ENCODE data around the gene ADGRD2. TPM values are rescaled to one million over a fixed set of nuclear protein-coding genes. Genes with fewer than 3 reads are reported as not detected.

Gene ADGRD2
- total and polyA plus RNA-seq, 2 of the 13 experiments (the other 11 are each of a cell fraction or from before 2014, with no cell fraction given), result not detected

DNA sequence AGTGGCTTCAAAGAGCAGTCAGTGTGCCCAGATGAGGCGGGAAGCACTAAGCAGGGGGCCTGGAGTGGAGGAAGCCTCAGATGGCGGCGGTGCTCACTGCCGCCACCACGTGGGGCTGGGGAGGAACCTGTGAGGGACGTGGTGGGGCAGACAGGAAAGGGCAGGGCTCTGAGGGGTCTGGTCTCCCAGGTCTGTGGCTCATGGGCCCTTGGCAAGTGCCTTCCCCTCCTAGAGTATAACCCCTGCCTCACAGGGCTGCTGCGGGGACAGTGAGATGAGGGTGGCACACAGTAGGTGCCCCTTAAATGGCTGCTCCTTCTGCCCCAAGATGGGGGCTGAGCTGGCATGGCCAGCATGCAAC lies 30.4 kb downstream of the ADGRD2 start (continued):
- TF ChIP-seq, protein P1, sequence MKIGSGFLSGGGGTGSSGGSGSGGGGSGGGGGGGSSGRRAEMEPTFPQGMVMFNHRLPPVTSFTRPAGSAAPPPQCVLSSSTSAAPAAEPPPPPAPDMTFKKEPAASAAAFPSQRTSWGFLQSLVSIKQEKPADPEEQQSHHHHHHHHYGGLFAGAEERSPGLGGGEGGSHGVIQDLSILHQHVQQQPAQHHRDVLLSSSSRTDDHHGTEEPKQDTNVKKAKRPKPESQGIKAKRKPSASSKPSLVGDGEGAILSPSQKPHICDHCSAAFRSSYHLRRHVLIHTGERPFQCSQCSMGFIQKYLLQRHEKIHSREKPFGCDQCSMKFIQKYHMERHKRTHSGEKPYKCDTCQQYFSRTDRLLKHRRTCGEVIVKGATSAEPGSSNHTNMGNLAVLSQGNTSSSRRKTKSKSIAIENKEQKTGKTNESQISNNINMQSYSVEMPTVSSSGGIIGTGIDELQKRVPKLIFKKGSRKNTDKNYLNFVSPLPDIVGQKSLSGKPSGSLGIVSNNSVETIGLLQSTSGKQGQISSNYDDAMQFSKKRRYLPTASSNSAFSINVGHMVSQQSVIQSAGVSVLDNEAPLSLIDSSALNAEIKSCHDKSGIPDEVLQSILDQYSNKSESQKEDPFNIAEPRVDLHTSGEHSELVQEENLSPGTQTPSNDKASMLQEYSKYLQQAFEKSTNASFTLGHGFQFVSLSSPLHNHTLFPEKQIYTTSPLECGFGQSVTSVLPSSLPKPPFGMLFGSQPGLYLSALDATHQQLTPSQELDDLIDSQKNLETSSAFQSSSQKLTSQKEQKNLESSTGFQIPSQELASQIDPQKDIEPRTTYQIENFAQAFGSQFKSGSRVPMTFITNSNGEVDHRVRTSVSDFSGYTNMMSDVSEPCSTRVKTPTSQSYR (CRISPR knock-in tag; IDR thresholded peaks at IDR 0.05; ENCODE audit: borderline replicate concordance), result no peak
- TF ChIP-seq JUNB (CRISPR knock-in tag; IDR thresholded peaks at IDR 0.05; ENCODE audit: borderline replicate concordance) (no peak), ZNF776 (CRISPR knock-in tag; IDR thresholded peaks at IDR 0.05) (no peak), NFIC (IDR thresholded peaks at IDR 0.05; ENCODE audit: low read length) (no peak), ZFP36L1 (CRISPR knock-in tag; IDR thresholded peaks at IDR 0.05) (no peak), ZNF138 (CRISPR knock-in tag; IDR thresholded peaks at IDR 0.05; ENCODE audit: low read depth) (no peak), MAZ (IDR thresholded peaks at IDR 0.05; ENCODE audit: borderline replicate concordance, low read depth, low read length) (no peak), MAZ (CRISPR knock-in tag; IDR thresholded peaks at IDR 0.05; ENCODE audit: low read depth) (peak; percentile 60; the same call in 1 of the 2 replicates), ZIK1 (CRISPR knock-in tag; IDR thresholded peaks at IDR 0.05; ENCODE audit: borderline replicate concordance, low read depth) (no peak), ZFAT (CRISPR knock-in tag; conservative IDR thresholded peaks at IDR 0.05) (no peak), ZFP91 (CRISPR knock-in tag; IDR thresholded peaks at IDR 0.05; ENCODE audit: borderline replicate concordance) (peak; percentile 21), ZC3H13 (CRISPR knock-in tag; IDR thresholded peaks at IDR 0.05) (no peak), RFX5 (IDR thresholded peaks at IDR 0.05; ENCODE audit: low read depth, low read length) (no peak)
- TF ChIP-seq, protein P2, sequence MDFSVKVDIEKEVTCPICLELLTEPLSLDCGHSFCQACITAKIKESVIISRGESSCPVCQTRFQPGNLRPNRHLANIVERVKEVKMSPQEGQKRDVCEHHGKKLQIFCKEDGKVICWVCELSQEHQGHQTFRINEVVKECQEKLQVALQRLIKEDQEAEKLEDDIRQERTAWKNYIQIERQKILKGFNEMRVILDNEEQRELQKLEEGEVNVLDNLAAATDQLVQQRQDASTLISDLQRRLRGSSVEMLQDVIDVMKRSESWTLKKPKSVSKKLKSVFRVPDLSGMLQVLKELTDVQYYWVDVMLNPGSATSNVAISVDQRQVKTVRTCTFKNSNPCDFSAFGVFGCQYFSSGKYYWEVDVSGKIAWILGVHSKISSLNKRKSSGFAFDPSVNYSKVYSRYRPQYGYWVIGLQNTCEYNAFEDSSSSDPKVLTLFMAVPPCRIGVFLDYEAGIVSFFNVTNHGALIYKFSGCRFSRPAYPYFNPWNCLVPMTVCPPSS (IDR thresholded peaks at IDR 0.05), result no peak
- TF ChIP-seq, protein P3, sequence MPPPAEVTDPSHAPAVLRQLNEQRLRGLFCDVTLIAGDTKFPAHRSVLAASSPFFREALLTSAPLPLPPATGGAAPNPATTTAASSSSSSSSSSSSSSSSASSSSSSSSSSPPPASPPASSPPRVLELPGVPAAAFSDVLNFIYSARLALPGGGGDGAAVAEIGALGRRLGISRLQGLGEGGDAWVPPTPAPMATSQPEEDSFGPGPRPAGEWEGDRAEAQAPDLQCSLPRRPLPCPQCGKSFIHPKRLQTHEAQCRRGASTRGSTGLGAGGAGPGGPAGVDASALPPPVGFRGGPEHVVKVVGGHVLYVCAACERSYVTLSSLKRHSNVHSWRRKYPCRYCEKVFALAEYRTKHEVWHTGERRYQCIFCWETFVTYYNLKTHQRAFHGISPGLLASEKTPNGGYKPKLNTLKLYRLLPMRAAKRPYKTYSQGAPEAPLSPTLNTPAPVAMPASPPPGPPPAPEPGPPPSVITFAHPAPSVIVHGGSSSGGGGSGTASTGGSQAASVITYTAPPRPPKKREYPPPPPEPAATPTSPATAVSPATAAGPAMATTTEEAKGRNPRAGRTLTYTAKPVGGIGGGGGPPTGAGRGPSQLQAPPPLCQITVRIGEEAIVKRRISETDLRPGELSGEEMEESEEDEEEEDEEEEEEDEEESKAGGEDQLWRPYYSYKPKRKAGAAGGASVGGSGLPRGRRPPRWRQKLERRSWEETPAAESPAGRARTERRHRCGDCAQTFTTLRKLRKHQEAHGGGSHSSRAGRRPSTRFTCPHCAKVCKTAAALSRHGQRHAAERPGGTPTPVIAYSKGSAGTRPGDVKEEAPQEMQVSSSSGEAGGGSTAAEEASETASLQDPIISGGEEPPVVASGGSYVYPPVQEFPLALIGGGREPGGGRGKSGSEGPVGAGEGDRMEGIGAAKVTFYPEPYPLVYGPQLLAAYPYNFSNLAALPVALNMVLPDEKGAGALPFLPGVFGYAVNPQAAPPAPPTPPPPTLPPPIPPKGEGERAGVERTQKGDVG (CRISPR knock-in tag; IDR thresholded peaks at IDR 0.05; ENCODE audit: borderline replicate concordance), result no peak
- TF ChIP-seq, protein P4, sequence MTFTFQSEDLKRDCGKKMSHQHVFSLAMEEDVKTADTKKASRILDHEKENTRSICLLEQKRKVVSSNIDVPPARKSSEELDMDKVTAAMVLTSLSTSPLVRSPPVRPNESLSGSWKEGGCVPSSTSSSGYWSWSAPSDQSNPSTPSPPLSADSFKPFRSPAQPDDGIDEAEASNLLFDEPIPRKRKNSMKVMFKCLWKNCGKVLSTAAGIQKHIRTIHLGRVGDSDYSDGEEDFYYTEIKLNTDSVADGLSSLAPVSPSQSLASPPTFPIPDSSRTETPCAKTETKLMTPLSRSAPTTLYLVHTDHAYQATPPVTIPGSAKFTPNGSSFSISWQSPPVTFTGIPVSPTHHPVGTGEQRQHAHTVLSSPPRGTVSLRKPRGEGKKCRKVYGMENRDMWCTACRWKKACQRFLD (CRISPR knock-in tag; IDR thresholded peaks at IDR 0.05; ENCODE audit: borderline replicate concordance), result no peak
- TF ChIP-seq, protein P5, sequence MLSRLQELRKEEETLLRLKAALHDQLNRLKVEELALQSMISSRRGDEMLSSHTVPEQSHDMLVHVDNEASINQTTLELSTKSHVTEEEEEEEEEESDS (CRISPR knock-in tag; IDR thresholded peaks at IDR 0.05; ENCODE audit: borderline replicate concordance), result no peak

Data from HepG2 (cell line).